Neural crest cell (in vitro differentiated cells): ENCODE measurements around the gene ZNF24. TPM values are rescaled to one million over a fixed set of nuclear protein-coding genes. Genes with fewer than 3 reads are reported as not detected.

ENCODE experiments used
- DNase-seq: peaks from one replicate; pipeline ENCODE4 v3.0.0; 2021; ENCODE audit warnings: low read depth, mixed read lengths, low spot score
- H3K27ac Mint-ChIP-seq: one replicate; pipeline ENCODE4 v1.8.0; 2021; ENCODE audit warnings: mild to moderate bottlenecking, mixed read lengths; ENCODE audit not compliant: unreplicated experiment
- H3K27me3 Mint-ChIP-seq: 2 replicates; pipeline ENCODE4 v1.8.0; 2021; ENCODE audit warnings: low read depth, mild to moderate bottlenecking, mixed read lengths
- H3K36me3 Mint-ChIP-seq: 2 replicates; pipeline ENCODE4 v1.8.0; 2021; ENCODE audit warnings: low read depth, mild to moderate bottlenecking, mixed read lengths
- H3K4me1 Mint-ChIP-seq: 2 replicates; pipeline ENCODE4 v1.8.0; 2021; ENCODE audit warnings: mixed read lengths
- H3K4me3 Mint-ChIP-seq: one replicate; pipeline ENCODE4 v1.8.0; 2021; ENCODE audit warnings: mild to moderate bottlenecking, mixed read lengths
- H3K9me3 Mint-ChIP-seq: 2 replicates; pipeline ENCODE4 v1.8.0; 2021; ENCODE audit warnings: mixed read lengths
- CTCF ChIP-seq: fragments of 200-600 bp; sonication (generic); conservative IDR thresholded peaks from 2 replicates; pipeline ENCODE4 v1.5.0; 2021; ENCODE audit warnings: antibody characterized with exemption, mild to moderate bottlenecking
- total RNA-seq: library from RNA; stranded (reverse); gene quantifications from 2 replicates; pipeline ENCODE4 v1.2.1, GENCODE V29; 2021

The ZNF24 gene
- total RNA-seq, 1 donor from 2014 or later: 89.3 TPM

GRCh38 chr18:35291166-35291565, 53.1 kb downstream of the ZNF24 start:
- no peak for TF ChIP-seq CTCF
- Mint-ChIP-seq H3K27ac (no peak overlapping the region), H3K27me3 (no peaks in the 10 kb centered on the region), H3K4me3 (peak overlapping the region; percentile 96), H3K4me1 (peaks cover 34% of the 10 kb centered on the region), H3K36me3 (peaks cover 38% of the 10 kb centered on the region), H3K9me3 (peaks cover 7% of the 10 kb centered on the region)
- DNase-seq: no peak

DNA sequence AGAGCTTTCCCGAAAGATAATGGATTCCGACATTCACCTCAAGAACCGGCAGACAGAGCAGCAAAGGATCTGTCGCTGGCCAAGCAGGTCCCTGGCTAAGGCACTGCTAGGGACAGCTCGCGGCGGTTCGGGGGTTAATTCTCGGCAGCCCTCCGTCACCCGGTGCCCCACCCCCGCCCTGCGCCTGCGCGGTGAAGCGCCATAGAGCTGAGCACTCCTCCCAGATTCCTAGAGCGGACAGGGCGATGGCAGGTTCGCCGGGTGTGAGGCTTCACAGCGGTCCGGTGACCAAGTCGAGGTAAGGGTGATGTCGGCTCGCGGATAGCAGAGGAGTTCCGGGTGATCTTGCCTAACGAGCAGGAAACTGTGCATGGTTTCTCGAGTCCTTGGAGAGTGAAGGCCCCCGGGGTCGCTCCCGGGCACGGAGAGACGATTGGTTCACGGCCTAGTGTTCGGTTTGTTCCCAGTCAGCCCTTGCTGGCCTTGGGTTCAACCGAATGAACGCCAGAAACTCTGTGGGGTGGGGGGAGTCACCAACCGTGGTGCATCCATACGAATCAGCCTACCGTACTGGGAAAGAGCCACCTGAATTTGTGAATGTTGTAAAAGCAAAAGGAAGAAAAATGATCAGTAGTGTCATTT, 54.0 kb downstream of the ZNF24 start, which contains the start of gene ZSCAN30:
ZSCAN30 (minus strand) TSS at position 136 of the 642 bp plus-strand sequence. CDS start 25,877 bp downstream, outside the sequence.
- Mint-ChIP-seq H3K27ac (peak within 1 kb of the TSS; percentile 99), H3K4me1 (peaks cover 34% of the 10 kb centered on the region), H3K4me3 (peak within 1 kb of the TSS; percentile 96), H3K27me3 (no peaks in the 10 kb centered on the region), H3K9me3 (peaks cover 12% of the 10 kb centered on the region), H3K36me3 (peaks cover 36% of the 10 kb centered on the region)
- peak; percentile 91 for DNase-seq
- TF ChIP-seq CTCF: no peak

GRCh38 chr18:35289727-35290093, 54.5 kb downstream of the ZNF24 start:
- Mint-ChIP-seq H3K27me3 (no peaks in the 10 kb centered on the region), H3K4me1 (peaks cover 34% of the 10 kb centered on the region), H3K4me3 (peak overlapping the region; percentile 96), H3K36me3 (peaks cover 31% of the 10 kb centered on the region), H3K27ac (peak overlapping the region; percentile 99), H3K9me3 (peaks cover 9% of the 10 kb centered on the region)
- DNase-seq: no peak
- TF ChIP-seq CTCF: no peak

- Mint-ChIP-seq H3K27me3 (no peaks in the 10 kb centered on the region), H3K4me1 (peaks cover 34% of the 10 kb centered on the region), H3K27ac (peak overlapping the region; percentile 58), H3K9me3 (peaks cover 7% of the 10 kb centered on the region), H3K4me3 (peak overlapping the region; percentile 96), H3K36me3 (peaks cover 27% of the 10 kb centered on the region)
- no peak for TF ChIP-seq CTCF
- DNase-seq: no peak
Measured at GRCh38 chr18:35289293-35289692, 54.9 kb downstream of the ZNF24 start.

DNA sequence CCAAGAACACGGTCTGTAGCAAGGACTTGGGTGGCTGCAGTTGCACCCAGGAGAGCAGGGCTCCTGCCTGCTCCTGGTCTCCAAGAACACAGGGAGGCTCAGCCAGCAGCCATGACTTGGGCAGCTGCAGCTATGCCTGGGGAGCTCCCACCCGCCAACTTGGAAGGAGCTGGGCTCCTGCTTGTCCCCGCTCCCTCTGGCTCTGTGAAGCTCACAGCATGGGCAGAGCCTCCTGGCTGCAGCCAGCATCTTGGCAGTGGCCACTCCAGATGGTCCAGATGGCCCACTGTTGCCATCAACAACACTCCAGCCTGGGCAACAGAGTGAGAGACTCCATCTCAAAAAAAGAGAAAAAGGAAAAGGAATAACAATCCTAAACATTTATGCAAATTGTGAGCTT, 59.4 kb downstream of the ZNF24 start:
- no peak for TF ChIP-seq CTCF
- peaks cover 34% of the 10 kb centered on the region for H3K36me3 Mint-ChIP-seq
- no peak overlapping the region for H3K27ac Mint-ChIP-seq
- H3K4me1 Mint-ChIP-seq: peaks cover 8% of the 10 kb centered on the region
- no peaks in the 10 kb centered on the region for H3K27me3 Mint-ChIP-seq
- peaks cover 17% of the 10 kb centered on the region for H3K9me3 Mint-ChIP-seq
- H3K4me3 Mint-ChIP-seq: no peak overlapping the region
- no peak for DNase-seq
